CD4-positive, alpha-beta T cell treated with Interleukin-21 for 1 hour (primary cell): ENCODE data around the gene ACTL8.
"Not testable (repeated sequence)": the region's sequence is repeated elsewhere in the genome, so short reads cannot be mapped to it uniquely, and the experiment has no call there.

ENCODE experiments used
- DNase-seq: peaks from one replicate; pipeline ENCODE4 v3.0.0-alpha.2; 2020

Gene ACTL8

DNA sequence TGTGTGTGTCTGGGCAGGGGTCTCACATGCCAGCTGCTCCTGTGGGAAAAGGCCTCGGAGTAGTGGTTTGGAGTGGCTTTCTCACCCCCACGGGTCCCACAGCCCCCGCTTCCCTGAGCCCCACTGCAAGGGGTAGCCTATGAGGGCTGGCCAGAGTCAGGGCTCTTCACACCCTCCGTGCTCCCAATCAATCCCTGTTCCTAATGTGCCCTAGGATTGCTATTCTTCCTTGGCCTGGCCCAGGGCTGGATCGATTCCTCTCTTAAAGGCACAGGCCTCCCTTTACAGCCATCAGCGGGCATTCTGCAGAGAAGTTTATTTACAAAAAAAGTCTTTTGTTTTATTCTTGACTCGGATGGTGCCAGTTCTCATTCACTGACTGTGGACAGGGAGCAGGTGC is 19.3 kb upstream of the ACTL8 start:
- DNase-seq: no peak

DNA sequence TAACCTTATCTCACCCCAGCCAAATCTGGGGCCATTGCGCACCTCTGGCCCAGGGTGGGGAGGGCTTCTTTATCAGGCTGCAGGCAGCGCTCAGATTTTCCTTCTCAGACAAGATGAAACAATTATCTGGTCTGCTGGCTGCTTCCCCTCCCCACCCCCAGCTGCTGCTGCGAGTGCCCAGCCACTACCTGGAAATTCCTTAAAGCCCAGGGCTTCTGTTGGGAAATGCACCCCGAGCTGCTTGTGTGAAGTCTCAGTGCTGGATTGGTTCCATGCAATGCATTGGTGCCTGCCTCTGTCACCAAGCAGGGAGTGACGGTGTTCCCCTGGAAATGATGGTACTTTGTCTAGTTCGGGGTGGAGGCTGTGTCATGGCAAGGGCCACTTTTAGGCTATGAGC is 18.5 kb upstream of the ACTL8 start:
- DNase-seq: no peak

DNA sequence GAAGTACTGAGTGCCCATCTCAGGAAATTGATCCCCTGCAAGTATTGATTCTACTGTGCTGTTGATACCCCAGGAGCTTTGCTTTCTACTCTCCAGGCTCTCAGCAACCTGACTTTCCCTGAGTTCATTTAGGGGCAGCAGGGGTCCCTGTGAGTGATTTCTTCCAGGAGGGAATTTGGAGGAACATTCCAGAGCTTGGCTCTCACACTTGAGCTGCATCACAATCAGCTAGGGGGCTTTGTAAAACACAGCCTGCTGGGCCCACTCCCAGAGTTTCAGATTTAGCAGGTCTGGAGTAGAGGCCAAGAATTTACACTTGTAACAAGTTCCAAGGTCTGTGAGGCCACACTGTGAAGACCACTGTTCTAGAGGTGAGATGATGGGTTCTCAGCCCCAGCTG is 16.1 kb upstream of the ACTL8 start:
- no peak for DNase-seq

DNA sequence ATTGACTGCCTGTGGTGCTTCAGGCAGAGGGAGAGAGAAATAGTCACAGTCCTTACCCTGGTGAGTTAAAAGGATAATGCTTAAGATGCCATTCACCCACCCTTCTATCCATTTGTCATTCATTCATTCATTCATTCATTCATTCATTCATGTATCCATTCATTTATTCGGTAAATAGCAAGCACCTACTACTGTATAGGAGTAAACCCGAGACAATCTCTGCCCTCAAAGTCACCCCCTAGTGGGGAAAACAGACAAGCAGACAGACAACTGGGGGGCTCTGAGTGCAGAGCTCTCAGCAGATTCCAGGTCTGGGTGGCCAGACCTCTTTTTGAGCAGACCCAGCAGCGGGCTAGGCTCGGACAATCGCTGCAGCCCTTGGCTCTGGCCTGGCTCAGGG is 14.1 kb upstream of the ACTL8 start:
- DNase-seq: no peak

DNA sequence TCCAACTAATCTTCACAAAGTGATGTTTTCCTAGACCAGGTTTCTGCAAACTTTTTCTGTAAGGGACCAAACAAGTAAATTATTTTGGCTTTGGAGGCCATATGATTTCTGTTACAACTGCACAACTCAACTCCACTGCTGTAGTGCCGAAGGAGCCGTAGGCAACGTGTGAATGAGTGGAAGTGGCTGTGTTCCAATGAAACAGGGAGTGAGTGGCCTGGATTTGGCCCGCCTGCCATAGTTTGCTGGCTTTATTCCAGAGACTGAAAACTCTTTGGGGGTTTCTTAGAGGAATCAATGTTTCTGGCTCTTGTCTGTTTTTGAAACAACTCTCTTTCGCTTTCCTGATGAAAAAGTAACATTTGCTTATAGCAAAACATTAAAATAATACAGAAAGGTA is 12.6 kb upstream of the ACTL8 start:
- DNase-seq: no peak

DNA sequence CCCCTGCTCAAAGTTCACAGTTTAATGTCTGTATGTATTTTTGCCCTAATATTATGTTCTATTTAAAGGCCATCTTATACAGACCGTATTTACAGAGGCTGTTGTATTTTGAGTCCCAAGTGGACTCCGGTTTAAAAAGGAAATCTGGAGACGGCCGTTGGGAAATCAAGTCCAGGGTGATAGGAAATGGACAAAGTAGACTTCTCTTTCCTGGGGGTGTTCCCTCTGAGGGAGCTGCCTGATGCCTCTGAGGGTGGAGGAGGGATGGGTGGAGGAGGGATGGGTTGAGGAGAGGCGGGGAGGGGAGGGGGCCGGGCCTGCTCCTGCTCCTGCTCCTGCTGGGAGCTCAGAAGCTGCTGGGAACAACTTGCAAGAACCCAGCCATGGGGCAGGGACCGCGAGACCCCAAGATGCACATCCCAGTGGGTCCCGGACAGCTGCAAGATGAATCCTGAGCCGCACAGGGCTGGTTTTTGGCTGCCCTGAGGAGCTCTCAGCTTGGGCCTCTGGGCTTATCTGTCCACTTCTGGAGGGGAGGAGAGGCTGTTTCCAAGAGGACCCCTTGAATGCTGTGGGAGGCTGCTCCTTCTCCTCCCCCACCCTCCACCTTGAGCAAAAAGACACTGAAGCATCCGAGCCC is 12.0 kb upstream of the ACTL8 start:
- DNase-seq: no peak

DNA sequence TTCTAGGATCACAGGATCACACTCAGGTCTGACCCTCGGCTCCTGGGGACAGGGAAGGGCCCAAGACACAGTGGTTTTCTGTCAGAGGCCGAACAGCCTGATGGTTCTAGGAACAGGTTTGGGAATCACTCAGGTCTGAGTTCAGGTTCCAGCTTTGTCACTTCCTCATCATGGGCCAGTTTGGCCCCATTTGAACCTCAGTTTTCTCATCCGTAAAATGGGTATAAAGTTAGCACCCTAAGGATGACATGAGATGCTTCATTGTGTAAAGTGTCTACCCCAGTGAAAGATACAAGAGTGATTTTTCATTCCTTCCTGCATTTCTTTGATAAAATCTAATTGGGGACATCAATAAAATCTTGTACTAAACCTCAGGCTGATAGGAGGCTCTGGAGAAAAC is 11.2 kb upstream of the ACTL8 start:
- no peak for DNase-seq

DNA sequence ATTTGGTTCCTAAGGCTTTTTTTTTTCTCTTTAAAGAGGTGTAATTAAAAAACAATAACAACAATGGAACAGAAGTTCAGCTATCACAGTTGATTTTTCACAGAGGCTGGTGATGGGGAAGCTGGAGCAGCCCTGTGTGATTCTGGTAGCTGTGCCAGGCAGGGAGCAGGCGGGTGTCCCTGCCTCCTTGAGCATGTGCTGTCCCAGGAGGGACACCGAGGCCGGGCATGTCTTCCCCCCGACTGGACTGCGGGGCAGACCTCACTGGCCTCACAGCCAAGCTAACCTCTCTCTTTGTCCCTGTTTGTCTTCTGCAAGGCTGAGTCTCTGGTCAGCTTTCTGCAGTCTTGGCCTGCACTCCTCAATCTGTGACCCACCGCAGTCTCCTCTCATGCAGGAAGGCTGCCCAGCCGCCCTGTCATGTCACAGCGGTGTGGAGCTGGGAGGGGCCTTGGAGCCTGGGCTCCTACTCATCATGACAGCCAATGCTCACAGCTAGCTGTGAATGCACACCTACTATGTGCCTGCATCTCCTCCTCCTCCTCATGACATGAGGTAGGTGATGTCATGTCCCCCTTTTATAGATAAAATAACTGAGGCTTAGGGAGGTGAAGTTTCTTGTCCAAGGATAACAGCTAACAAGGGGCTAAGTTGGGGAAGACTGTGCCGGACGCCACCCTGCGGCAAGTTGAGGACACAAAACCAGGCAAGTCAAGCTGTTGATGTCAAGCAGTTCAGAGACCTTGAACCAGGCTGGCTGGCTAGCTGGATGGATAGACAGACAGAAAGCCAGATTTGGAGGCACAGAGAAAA is 10.3 kb upstream of the ACTL8 start:
- no peak for DNase-seq

DNA sequence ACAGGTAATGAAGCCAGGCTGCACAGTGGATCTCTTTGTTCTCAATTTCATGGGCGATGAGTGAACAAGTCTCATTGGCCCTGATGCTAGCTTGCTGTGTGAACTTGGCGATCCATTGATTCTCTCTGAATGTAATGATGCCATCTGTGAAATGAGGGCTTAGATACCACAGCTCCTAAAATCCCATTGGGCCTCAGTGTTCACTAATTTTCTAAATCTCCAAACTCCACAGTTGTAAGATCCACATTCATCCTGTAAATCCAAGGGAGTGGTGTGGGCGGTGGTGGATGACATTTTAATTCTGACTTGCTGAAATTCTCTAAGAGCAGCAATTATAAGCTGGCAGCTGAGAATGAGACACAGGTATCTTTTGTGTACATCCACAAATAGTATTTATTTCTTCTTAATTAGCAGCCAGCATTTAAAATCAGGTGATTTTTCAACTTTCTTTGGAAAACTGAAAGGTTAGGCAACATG is 9.6 kb upstream of the ACTL8 start:
- DNase-seq: no peak

DNA sequence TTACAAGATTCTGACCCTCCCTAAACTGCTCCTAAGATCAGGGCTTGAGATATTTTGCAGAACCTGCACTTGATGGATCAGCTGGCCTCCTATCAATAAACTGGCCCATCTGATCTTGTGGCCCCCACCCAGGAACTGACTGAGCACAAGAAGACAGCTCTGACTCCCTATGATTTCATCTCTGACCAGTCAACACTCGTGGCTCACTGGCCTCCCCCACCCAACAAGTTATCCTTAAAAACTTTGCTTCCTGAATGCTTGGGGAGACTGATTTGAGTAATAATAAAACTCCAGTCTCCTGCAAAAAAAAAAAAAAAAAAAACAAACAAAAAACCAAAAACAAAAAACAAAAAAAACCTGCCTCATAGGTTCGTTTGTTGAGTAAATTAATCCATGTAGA is 8.9 kb upstream of the ACTL8 start:
- DNase-seq: not testable (repeated sequence)

DNA sequence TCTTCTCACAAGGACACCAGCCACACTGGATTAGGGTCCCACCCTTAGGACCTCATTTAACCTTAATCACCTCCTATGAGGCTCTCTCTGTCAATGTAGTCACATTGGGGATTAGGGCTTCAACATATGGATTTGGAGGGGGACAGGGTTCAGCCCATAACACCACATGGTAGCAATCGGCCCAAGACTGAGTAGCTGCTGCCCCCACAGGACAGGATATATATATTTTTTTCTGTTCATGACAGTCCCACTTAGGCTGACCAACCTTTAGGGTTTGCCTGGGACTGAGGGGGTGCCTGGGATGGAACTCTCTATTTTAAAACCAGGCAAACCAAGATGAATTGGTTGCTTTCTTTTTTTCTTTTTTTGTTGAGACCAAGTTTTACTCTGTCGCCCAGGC is 8.2 kb upstream of the ACTL8 start:
- no peak for DNase-seq

DNA sequence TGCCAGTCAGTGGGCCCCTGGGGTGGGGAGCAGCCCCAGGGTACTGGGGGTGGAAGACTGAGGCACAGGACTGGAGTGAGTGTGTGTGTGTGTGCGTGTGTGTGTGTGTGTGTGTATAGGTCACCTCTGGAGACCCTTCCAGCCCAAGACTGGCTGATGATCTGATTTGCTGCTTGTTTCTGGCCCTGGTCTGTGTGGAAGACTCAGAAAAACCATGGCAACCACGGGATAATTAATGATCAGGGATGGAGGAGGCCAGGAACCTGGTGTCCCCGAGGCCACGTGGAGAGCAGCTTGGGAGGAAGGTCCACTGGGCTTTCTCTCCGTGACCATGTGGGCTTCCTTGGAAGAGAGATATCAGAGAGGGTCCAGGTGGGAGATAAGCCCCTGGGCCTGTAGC is 4.8 kb upstream of the ACTL8 start:
- DNase-seq: no peak

DNA sequence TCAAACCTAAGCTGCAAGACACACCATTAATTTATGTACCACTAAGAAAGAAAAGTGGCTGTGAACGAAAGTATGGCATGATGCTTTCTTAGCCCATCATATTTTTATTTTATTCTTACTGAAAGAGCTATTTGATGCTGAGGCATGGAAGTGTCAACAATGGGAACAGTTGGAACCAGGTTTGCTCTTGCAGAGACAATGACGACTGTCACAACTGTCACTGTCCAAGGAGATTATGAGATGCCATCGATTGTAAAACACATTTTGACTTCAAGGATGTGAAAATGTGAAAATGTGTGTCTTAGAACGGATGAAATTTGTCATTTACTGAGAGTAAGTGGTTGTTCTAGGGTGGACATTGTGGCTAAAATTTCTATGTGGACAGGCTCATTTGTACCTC is 2.8 kb upstream of the ACTL8 start:
- DNase-seq: no peak

DNA sequence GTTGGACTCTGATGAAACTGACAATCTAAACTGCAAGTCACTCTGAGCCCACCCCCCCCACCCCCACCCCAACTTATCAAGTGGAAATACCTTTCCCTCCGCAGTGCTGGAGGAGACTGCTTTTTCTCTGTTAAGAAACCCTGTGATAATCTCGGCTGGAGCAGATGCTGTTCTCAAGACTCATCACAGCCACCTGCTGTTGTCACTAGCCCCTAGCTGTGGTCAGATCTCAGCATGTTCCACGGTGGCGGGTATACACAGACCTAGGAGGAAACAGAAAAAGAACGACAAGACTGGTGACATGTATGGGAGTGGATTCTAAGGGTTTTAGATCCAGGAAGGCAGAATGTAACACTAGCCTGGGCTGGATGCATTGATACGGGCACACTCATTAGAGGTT is 2.3 kb downstream of the ACTL8 start:
- DNase-seq: no peak

DNA sequence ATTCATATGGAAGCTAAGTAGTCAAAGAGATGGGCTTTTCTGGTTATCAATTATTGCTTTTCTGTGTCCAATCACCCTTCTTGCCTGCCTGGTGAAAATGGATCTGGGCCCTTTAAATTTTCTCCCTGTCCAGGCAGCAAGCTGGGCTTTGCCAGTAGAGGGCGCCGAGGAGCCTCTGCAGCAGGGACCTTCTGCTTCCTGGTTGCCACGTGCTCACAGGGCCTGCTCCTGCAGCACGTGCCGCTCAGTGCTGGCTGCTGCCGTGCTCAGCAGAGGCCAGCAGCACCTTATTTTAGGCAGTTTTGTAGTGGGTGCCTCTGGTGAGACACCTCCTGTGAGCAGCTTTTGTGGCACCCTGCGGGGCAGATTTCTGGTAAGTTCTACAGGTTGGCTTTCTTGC is 4.0 kb downstream of the ACTL8 start:
- no peak for DNase-seq

DNA sequence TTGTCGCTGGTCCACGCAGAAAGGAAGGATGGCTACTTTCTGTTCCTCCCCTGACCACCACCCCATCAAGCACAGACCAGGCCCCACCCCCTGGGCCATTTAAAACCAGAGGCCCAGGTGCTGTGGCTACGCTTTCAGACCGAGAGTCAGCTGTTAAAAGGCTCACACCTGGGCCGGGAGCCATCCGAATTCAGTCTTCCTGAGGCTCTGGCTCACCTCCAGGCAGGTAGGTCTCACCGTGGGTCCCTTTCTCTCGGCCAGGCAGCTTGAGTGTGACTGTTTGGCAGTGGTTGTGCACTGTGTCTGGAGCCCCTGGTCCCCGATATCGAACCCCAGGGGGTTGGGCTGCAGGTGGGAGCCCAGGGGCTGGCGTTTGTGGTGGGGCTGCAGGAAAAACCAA is 7.2 kb downstream of the ACTL8 start:
- no peak for DNase-seq

DNA sequence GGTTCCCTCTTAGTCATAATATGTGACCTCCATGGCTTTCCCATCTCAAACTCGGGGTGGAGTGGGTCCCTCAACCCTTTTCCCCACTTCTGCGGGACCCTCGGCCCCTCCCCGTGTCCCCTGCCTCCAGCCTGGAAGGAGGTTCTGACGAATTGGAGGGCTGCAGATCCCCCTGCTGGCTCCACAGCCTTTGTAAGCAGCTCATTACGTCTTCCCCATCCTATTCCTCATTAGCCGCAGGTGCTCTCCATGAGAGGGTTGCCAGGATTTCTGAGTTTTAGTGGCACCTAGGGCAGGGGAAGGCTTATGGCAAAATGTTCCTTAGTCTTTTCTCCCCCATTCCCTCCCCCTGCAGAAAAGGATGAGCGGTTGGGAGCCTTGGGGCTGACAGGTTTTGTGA is 8.3 kb downstream of the ACTL8 start:
- DNase-seq: no peak

DNA sequence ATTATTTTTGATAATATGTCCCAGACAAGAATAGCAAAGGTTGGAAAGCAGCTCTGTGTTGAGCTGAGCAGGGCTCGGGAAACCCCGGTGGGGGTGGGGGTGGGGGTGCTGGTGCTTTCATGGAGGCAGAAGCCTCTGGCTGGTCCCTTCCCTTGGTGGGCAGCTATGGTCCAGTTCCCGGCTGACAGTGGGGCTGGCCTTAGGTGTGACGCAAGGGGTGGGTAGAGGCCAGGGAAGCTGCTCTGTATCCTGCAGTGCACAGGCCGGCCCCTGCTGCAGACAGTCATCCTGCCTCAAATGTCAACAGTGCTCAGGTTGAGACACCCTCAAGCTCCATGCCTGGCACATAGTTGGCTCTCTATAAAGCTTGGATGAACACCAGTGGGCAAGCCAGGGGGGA is 8.9 kb downstream of the ACTL8 start:
- no peak for DNase-seq

DNA sequence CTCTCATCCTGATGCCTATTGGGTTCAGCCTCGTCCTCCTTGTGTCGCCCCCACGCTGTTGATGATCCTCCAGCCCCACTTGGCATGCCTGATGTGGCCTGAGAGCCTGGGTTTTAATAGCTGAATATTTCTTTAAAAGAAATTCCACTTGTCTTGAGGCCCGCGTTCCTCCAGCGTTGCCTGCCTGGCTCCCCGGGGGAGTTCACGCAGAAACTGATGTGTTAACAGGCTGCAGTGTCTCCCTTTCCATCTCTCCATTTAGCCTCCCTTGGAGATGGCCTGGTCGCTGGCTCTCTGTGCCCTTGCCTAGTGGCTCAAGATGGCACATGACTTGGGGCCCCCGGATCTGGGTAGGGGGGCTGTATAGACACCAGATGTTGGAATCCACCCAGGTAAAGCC is 9.5 kb downstream of the ACTL8 start:
- no peak for DNase-seq

DNA sequence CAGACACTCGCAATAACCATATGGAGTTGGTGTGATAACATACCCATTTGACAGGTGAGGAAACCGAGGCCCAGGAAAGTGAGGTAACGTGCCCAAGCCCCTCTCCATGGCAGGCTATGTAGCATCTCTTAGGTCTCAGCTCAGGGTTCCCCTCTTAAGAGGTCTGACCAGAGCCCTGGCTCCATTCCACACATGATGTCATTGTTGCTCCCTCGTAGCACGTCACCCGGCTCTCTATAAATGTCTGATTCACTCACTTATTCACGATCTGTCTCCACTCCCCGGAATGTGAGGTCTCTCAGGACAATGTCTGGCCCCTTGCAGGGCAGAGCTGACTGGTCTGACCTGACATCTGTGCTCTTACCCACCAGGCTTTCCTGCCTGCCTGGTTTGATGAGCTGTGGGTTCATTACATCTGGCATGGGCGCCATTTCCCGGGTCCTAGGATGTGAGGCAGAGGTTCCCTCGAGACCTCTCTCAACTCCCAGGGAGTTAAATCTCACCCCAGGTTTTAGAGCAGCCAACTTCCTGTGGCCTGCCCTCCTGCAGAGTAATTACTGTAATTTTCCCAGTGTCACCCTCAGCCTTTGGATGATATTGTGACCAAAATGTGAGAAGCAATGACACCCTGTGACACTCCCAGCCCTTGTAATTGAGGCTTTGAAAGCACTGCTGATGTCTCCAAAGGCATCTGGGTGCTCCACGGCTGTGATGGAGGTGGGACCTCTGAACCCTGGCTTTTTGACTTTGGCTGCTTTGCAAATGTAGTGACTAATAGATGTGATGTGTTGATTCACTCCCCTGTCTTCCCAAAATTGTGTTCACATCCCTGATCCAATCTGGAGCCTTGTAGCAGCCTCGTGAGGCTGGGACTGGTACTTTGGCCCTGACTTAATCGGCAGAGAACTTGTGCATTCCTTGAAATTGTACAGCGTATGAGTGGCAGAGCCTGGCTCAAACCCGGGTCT is 10.6 kb downstream of the ACTL8 start:
- no peak for DNase-seq

DNA sequence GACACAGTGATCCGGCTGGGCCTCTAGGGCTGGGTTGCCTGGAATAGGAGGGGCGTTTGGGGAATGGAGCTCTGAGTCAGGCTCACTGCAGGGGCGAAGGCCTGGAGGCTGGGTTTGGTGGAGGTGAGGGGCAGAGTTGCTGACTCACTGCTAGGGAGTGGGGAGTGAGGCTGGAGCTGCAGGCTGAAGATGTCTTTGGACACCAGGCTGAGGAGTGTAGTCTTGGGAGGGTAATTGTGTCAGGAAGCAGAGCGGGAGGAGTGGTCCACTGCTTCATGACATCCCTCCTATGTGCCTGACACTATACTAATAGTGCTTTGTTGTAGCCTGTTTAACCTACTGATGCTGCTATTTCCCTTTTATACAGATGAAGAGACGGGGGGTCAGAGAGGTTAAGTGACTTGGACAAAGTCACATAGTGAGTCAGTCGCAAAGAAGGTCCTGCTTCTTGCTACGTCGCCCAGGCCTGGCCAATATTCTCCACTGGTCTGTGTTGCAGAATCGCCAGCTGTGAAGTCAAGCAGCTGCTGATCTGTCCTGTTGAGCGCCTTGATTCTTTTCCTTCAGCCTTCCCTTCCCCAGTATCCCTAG is 13.6 kb downstream of the ACTL8 start:
- DNase-seq: no peak

DNA sequence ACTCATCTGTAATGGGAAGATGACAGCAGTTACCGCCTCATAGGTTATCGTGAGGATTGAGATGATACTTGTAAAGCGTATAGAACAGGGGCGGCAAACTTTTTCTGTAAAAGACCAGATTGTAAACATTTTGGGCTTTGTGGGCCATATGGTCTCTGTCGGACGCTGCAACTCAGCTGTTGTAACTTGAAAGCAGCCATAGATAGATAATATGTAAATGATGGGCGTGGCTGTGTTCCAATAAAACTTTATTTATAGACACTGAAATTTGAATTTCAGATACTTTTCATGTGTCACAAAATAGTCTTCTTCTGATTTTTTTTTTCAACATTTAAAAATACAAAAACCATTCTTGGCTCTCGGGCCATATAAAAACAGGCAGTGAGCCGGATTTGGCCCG is 15.8 kb downstream of the ACTL8 start:
- no peak for DNase-seq

DNA sequence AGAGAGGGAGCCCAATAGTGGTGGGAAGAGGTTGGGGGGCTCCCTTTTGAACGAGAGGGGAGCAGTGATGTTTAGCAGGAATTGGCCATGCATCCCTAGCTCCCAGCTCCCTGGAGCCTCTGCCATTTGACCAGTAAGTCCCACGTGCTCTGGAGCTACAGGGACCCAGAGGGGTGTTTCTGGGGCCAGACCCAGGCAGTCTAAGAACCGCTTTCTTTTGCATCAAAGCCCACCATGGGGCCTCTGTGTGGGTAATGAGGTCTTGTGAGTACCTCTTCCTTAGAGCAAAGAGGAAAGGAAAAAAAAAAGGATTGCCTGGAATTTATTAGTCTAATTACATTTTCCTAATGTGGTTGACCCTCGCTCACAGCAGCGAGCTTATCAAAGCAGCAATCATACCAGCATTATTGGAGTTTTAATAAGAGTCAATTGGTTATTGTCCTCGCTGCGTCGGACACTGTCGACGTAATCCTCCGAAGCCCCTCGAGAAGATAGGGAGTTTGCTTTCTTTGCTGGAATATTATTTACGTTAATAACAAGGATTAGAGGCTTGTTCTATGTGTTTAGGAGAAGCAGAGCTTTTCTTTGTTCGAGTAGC is 17.6 kb downstream of the ACTL8 start:
- no peak for DNase-seq
